ENCODE results near the gene ZNF454. TPM values are rescaled to one million over a fixed set of nuclear protein-coding genes. Genes with fewer than 3 reads are reported as not detected.

Gene ZNF454
- total RNA-seq, 2 donors from 2014 or later = not detected

GRCh38 chr5:179008667-179009066 lies 67.7 kb downstream of the ZNF454 start:
- no peaks in the 10 kb centered on the region for H3K36me3 Mint-ChIP-seq (ENCODE audit: low read depth)
- no peak overlapping the region for H3K27ac Mint-ChIP-seq
- H3K4me1 Mint-ChIP-seq = no peaks in the 10 kb centered on the region
- no peak for ATAC-seq (replicated peaks)
- no peak overlapping the region for H3K4me3 Mint-ChIP-seq
- peaks cover 17% of the 10 kb centered on the region for H3K27me3 Mint-ChIP-seq
- H3K9me3 Mint-ChIP-seq = peaks cover 17% of the 10 kb centered on the region

Other genes with a start within 250 kb of the ZNF454 start
- gene ZNF354A, start 210.5 kb upstream of the ZNF454 start, total RNA-seq = 1 to 10 TPM; 5.1 to 8.3 TPM
- gene ZNF354B, start 81.2 kb upstream of the ZNF454 start, total RNA-seq = 1 to 10 TPM; 5.9 to 6.4 TPM
- under 1 TPM; 0.26 to 0.35 TPM for gene ZFP2, start 45.3 kb upstream of the ZNF454 start, total RNA-seq
- gene GRM6, start 54.1 kb downstream of the ZNF454 start, total RNA-seq = not detected
- 1 to 10 TPM; 1.6 to 2.1 TPM for gene ZNF879, start 82.6 kb downstream of the ZNF454 start, total RNA-seq
- gene ZNF354C, start 119.2 kb downstream of the ZNF454 start, total RNA-seq = 1 to 10 TPM; 4.8 to 6.3 TPM

All from activated T-helper 17 cell treated with anti-CD3 and anti-CD28 coated beads, Interleukin-2, amount 50 U/mL, for 72 hours (primary cell).